GM12873 (cell line): Measurements from ENCODE around the gene PITX2.

Experiments
- CTCF ChIP-seq: IDR thresholded peaks from 2 replicates; pipeline ENCODE4 v1.5.1; 2012; ENCODE audit warnings: low read depth, mild to moderate bottlenecking, moderate library complexity, low read length, control low read depth; ENCODE audit not compliant: insufficient read depth; ENCODE audit errors: missing control alignments

PITX2 gene

GRCh38 chr4:110610940-110611831 is 11.7 kb downstream of the PITX2 start:
- no peak for TF ChIP-seq CTCF

GRCh38 chr4:110610620-110610939 is 12.3 kb downstream of the PITX2 start:
- TF ChIP-seq CTCF: no peak

- TF ChIP-seq CTCF: no peak
Observed at GRCh38 chr4:110609044-110609750, 13.7 kb downstream of the PITX2 start.

GRCh38 chr4:110605077-110605476 is 17.8 kb downstream of the PITX2 start:
- TF ChIP-seq CTCF: no peak

- TF ChIP-seq CTCF: no peak
Observed at GRCh38 chr4:110602061-110602460, 20.8 kb downstream of the PITX2 start.

- no peak for TF ChIP-seq CTCF
Observed at GRCh38 chr4:110597582-110597981, 25.3 kb downstream of the PITX2 start.

GRCh38 chr4:110596431-110596830 is 26.4 kb downstream of the PITX2 start:
- no peak for TF ChIP-seq CTCF
